GM19395 (cell line): Measurements from ENCODE around the gene PDK4.

Source experiments
- ATAC-seq: cut with Tn5 transposase; IDR thresholded peaks from one replicate; pipeline ENCODE4 v1.9.1; 2021; ENCODE audit warnings: mild to moderate bottlenecking, moderate library complexity; ENCODE audit not compliant: unreplicated experiment

Gene PDK4

DNA sequence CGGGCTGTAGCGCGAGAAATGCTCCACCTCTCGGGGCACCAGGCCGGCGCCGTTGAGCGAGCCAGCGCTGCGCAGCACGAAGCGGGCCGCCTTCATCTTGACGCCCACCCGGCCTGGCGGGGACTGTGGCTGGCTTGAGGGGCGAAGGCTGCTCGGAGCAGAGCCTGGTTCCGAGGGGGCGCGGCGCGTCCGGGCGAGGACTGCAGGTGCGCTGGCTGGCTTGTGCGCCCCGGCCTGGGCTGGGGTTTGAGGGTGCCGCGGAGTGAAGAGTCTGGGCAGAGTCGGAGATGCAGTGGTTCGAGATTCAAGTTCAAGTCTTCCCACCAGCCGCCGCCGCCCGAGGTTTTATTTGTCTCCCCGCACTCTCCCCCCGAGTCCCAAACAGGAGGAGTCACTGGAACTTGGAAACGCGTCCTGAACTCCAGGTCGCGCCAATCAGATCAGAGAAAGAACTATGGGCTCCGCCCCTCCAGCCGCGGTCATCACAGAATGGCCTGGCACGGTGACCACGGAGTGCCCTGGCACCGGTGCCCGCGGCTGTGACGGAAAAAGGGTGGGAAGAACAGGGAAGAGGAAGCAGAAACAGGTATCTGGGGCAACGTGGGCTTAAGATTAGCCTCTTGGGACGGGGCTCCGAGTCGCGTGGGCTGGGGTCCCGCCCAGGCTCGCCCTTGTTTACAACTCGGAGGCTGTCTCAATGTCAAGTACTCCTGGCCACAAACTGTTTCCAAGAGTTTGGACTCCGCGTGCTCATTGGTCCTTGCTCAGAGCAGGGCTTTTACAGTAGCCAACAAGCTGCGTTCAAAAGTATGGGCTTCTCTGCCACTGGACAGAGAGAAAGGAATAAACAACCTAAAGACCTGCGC lies at the start of gene PDK4:
Gene PDK4, minus strand, starts transcription at position 319 of the 866 bp plus-strand sequence. Its CDS starts 223 bp downstream, at position 96.
- ATAC-seq: no peak

DNA sequence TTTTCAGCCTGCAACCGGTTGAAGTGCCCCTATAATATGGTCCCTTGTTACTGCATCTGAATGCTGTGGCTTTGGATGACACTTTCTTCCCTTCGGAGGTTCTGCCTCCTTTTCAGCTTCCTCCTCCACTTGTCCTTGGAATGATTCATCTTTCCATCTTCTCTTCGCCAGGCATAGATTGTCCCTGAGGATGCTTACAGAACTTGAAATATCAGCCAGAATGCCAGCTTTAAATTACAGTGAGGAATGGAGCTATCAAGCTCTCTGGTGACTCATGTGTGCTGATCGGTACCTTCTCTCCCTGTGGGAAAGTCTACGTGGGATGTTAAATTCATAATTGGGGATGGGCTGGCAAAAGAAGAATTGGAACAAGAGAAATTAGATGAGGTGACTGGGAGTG lies 45.9 kb upstream of the PDK4 start:
- ATAC-seq: no peak

DNA sequence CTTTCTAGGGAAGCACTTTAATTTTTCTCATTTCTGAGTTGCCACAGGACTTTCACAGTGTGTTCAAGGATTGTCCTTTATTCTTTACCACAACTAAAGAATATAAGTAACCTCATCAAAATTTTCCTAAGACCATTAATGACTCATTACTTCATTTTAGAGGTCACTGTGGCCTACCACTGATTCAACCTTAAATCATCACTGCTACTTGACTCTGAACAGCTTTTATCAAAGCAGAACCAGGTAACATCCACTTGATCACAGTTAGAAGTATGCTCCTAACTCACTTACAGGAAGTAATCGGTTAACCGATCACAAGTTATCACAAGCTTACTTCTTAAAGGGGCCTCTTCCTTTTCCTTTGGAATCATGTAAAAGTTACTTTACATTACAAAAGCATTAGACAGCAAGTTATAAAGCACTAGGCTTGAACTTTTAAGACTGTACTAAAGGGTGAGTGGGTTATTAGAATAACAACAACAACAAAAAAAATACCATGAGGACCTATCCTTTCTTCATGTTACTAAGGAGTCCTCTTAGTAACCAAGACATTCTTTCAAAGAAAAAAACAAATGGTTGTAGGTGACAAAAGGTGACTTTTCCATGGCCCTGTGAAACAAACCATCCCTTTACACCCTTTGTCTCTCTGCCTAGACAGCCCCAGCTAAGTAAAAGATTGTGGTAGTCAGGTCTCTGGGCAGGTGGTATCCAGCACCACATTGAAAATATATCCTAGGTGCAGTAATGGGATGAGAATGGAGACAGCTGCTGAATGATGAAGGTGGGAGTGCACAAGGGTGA lies 40.0 kb upstream of the PDK4 start:
- peak; percentile 54 for ATAC-seq

DNA sequence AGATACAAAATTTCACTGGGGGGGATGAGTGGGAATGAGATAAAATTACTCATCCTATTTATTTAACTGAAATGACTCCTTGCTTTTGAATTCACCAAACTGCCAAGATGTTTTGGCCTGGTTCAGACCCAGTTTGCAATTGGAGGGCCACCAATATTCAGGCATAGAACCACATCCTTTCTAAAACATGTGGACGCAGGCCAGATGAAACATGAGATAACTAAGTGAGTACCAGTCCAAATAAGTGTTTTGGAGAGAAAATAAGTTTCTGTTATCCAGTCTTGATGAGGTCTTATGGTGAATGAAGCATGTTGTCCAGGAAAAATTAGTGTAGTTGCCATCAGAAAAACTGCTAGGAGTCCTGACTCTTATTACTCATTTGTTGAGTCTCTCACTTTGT lies 36.3 kb upstream of the PDK4 start:
- ATAC-seq: no peak

DNA sequence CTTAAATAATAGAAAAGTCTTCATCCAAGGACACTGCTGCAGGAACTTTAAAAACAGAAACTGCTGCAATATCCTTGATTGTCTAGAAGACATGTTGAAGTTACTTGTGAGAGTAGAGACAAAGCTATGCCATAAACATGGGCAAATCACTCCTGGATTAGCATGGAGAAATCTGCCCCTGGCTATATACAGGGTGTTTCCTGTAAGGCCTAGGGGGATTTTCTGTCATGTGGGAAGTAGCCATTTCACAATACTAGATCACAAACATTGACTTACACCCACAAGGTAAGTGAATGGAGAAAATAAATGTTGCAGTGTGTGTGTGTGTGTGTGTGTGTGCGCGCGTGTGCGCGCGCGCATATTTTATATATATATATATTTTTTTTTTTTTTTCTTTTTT lies 35.2 kb upstream of the PDK4 start:
- no peak for ATAC-seq

DNA sequence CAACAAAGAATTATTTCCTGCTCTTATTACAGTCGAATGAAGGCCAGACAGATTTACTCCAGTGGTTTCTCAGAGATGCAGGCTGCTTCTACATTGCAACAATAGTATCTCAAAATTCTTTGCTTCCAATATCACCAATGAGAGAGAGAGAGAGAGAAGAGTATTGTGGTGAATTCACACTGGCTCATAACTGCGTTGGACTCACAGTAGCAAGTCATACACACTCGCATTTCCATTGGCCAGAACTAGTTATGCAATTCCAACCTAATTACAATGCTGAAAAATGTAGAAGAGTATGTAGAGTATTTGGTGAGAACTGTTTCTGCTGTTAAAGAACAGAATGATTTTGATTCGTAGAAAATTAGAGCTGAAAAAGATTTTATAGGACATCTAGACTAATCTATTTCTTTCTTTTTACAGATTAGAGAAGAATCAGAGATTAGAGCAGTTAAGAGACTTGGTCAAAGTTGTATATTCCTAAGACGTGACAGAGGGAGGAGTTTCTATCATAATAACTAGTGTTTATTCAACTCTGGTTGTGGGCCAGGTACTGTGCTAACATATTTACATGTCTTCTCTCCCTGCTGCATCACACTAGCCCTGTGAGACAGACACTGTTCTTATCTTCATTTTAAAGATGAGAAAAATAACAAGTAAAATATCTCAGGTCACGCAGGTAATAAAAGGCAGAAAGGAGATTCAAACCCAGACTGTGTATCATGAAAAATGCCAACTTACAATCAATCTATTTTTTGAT lies 34.6 kb upstream of the PDK4 start:
- no peak for ATAC-seq

DNA sequence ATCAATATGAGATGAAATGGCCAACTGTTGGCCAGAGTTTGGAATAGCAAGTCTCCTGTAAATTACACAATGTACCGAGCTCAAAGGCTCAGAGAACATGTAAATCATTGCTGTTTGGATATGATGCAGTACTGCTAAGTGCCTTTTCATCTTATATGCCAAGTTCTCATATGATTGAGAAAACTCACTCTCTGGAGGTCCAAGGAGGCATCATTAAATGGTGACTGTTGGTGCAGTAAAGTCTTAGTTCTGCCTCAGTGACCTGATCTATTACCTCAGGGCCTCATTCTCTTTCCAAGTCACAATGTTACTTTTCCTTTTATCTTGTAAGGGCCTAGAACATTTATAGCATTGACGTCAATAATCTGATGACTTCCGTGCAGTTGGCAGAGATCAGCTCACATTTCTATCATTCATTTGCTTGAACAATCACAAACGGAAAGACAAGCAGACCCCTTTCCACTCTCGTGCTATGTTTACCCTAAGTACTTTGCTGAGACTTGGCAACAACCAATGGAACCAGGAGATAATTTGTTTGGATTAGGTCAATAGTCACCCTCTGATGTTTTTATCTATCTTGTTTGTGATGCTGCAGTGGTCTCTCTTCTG lies 32.6 kb upstream of the PDK4 start:
- no peak for ATAC-seq

DNA sequence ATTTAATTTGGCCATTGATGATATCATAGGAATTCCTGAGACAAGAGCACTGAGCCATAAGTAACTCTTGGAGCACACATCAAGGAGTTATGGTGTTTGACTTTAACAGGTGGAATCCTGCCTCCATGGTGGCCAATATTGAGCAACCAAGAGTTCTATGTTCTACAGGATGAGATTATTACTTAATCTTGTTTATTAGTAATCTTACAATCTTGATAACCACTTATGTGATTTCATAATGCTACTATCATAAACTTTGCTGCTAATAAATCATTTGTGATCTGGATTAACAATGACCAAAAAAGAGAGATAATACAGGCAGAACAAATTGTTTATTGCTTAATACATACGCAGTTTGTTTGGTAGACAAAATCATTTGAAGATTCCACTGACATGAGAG lies 27.5 kb upstream of the PDK4 start:
- no peak for ATAC-seq

DNA sequence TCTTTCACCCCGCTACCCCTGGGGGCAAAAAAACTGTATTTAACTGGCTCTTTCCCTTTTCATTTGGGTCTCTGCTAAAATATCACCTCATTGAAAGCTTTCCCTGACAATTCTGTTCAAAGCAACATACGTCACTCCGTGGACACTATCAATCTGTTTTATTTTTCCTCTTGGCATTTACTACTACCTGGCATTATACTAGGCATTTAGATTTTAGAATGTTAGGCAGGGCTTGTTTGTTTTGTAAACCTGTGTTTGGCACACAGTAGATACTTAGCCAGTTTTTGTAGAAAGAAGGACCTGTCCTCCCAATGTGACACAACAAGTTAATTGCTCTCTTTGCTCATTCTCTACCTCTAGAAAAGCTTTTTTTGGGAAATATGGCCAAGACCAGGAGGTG lies 26.5 kb upstream of the PDK4 start:
- ATAC-seq: no peak

DNA sequence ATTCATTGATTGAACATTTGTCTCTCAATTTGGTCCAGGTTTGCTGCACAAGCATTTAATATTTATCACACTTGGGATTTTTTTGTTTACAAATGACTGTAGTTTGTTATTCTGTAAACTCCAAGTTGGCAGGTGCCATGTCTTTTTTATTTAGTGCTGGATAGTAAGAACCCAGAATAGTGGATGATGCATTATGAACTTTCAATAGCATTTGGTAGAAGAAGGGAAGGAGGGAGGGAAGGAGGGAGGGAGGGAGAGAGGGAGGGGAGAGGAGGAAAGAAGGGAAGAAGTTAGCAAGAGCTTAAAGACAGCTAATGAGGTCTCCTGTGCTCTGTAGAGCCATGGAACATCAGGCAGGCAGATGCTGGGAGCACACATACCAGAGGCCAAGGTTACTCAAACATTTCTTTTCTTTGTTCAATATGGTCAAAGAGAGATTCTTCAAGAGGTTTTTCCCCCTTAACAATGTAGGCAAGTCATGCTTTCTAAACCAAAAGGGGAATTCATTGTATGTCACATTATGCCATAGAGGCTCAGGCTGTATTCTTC lies 25.8 kb upstream of the PDK4 start:
- no peak for ATAC-seq

DNA sequence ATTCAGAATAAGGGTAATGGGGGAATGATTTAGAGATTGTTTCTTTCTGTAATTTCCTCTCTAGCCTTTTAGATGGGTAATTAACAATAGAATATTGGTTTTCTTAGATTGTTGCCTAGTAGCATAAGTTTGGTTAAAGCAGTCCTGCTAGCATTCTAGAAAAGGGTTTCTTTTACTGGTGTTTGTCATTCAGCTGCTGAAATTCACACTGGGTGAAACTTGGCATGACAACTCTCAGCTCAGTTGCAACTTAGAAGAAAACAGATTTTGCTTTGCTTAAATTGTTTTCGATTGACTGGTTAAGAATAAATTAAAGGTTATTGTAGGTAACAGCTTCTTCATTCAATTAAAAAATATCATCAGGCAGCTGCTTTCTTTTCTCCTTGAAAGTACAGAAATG lies 25.1 kb upstream of the PDK4 start:
- ATAC-seq: no peak

DNA sequence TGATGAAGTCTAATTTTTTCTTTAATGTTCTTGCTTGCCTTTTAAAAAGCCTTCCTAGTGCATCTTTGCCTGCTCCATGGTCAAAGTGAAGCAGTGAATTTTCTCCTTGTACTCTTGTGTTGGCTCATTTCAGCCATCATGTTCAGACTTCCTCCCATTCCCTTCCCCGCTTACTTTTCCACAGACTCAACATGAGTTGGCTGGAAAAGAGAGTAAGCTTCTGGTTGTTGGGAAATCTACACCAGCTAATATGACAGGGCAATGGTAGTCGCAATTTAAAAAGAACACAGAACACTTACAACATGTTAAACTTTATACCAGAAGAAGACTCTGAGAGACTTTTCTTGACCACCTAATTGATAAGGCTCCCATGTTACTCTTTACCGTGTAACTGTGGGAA lies 24.3 kb upstream of the PDK4 start:
- no peak for ATAC-seq

DNA sequence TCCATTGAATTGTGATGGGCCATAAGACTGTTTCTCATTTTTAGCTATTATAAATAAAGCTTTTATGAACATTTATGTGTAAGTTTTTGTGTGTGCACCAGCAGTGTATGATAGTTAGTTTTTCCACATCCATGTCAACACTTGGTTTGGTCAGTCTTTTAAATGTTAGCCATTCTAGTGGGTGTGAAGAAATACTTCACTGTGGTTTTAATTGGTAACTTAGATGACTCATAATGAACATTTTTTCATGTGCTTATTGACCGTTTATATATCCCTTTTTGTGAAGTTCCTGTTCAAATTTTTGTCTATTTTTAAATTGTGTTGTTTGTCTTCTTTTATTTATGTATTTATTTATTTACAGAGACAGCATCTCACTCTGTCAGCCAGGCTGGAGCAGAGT lies 23.6 kb upstream of the PDK4 start:
- ATAC-seq: no peak

DNA sequence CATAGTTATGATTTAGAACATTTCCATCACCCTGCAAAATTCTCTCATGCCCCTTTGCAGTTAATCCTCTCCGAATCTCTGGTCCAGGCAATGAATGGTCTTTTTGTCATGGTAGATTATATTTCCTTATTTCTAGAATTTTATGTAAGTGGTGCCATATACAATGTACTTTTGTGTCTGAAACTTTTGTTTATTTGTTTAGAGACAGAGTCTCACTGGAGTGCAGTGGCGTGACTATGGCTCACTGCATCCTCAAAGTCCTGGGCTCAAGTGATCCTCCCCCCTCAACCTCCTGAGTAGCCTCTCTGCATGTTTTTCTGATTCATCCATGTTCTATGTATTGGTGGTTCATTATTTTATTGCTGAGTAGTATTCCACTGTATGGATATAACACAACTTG lies 23.2 kb upstream of the PDK4 start:
- ATAC-seq: no peak

DNA sequence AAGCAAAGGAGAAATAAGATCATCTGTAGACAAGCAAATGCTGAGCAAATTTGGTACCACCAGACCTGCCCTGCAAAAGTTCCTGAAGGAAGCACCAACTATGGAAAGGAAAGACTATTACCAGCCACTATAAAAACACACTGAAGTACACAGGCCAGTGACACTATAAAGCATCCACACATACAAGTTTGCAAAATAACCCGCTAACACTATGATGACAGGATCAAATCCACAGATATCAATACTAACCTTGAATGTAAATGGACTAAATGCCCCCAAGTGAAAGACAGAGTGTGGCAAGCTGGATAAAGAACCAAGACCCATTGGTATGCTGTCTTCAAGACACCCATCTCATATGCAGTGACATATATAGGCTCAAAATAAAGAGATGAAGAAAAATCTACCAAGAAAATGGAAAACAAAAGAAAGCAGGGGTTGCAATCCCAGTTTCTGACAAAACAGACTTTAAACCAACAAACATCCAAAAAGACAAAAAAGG lies 18.2 kb upstream of the PDK4 start:
- ATAC-seq: no peak

DNA sequence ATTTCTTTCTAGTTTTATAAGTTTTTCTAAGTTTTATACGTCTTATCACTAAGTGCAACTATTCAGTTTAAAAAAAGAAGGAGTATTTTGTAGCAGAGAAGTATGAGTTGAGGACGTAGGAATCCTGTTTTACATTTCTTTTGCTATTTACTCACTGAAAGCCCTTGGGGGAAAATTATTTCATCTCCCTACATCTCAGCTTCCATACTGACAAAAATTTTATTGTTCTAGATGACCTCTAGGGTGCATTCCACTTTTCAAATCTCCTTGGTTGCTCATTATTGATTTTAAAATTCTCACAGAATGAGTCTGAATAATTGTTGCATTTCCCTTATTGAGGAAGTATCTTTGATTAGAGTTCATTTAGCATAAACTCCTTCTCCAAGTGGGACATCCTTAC lies 14.9 kb upstream of the PDK4 start:
- ATAC-seq: no peak

DNA sequence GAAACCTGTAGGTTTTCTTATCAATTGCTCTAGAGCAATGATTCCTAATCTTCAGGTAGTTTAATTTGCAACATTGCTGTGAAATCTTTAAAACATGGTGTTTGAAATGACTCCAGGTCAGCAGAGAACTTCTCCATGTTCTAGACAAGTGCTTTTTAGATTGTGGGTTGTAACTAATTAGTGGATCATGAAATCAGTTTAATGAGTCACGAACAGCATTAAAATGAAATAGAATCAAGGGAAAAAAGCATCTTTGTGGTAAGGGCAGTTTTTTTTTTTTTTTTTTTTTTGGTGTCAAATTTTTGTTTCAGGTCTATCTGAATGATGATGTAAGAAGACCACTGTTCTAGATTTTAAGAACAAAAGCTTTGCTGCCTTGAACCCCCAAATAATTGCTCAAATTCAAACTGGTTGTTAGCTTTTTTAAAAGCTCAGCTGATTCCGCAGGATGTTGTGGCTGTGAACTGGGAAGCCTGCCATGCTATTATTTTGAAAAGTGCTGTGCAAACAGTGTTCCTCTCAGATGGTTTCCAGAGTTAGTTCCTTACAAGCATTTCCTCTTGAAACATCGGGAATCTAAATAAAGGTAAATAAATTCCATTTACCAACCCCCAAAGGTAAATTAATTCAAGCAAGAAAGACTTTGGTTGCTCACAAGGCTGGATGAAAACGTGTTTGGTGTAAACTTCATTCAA lies 13.1 kb upstream of the PDK4 start:
- ATAC-seq: no peak

DNA sequence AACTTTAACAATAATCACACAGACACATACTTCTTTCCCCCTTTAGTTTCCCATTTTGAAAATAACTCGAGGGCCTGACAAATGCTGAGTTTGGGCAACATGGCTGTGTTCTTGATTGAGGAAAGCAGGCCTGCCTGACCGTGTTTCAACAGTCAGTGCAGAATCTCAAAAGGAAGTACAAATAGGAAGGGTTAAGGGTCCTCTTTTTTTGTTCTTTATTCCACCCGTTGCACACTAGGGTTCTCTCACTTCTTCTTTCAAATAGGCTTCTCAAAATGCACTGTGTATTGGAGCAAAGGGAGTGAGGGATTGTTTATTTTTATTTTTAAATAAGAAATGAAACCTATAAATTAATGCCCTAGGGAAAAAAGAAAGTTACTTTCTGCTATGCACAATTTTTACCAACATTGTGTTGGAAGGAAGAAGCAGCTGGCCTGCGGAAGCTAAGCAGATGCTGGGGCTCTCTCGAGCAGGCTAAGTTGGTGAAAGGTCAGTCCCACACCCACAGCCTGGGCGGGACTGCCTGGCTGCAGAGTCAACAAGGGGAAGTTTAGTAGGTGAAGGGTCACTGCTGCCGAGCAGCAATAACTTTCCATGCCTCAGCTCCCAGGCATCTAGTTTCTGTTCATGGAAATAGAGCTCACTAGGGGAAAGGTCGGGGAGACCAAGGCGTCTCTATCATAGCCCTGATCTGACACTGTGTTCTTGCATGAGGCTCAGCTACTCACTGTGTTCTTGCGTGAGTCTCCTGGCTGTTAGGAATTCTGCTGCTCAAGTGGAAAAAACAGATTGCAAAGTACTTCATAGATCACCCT lies 12.2 kb upstream of the PDK4 start:
- peak; percentile 98 for ATAC-seq

DNA sequence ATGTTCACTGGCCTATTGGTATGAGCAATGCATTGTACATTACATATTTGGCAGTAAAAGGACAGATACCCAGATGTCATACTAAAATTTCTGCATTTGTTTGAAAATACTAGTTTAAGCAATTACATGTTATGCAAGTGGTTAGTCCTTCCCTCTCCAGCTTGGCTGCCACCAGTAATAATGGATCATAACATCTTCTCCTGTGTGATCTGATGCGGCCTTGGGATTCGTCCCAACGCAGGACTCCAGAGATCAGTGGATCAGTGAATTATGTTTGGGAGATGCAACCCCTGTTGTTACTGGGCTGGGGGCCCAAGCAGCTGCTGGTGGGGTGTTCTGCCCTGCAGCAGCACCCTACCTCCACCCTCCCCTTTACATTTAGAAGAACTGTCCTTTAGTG lies 11.2 kb upstream of the PDK4 start:
- no peak for ATAC-seq
